NCI-H446 treated with DMSO at 0.1 percent for 48 hours (cell line): ENCODE measurements around the gene SERPINB6.
"Not testable (repeated sequence)": the region's sequence is repeated elsewhere in the genome, so short reads cannot be mapped to it uniquely, and the experiment has no call there.

Experiments
- DNase-seq: peaks from one replicate; lab custom pipeline; 2025; lab: John Stamatoyannopoulos, UW

The SERPINB6 gene

DNA sequence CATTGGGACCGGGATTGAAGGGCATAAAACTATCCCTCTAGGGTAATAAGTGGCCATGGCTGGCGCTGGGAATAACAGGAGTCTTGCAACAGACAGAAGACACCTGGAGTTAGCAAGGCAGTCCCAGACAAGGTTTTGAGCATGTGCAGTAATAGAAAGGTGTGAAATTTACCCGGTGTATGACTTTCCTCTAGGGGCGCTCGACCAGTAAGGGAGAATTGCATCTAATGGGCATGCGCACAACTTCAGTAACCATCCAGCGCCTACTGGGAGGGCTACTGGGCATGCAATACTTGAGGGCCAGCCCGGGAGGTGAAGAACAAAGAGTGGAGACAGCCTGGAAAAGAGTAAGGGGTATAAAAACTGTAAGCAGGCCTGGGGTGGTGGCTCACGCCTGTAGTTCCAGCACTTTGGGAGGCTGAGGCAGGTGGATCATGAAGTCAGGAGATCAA is 32.7 kb downstream of the SERPINB6 start:
- DNase-seq = no peak

DNA sequence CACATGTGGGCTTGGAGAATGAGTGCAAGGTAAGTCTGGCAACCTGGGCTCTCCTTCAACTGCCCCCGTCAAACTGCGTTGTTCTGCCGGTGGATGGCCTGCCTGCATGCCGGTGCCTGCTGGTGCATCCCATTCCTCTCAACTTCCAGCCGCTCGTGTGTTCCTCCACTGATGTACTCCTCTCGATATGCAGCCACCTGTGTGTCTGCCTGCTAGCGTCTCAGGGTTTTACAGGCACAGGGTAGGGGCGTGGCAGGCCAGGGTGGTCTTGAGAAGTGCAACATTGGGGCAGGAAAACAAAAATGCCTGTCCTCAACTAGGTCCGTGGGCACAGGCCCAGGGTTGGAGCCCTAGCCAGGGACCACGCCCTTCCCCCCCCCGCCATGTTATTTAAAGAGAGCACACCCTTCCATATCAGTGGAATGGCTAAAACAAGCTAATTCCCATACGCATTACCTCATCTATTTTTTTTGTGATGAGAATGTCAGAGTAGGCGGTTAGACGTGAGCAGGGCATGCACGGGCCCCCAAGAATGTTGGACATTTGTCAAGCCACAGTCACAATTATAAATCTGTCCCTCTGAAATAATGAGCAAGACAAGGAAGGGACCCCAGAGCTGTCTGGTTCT is 33.2 kb downstream of the SERPINB6 start:
- DNase-seq = no peak

DNA sequence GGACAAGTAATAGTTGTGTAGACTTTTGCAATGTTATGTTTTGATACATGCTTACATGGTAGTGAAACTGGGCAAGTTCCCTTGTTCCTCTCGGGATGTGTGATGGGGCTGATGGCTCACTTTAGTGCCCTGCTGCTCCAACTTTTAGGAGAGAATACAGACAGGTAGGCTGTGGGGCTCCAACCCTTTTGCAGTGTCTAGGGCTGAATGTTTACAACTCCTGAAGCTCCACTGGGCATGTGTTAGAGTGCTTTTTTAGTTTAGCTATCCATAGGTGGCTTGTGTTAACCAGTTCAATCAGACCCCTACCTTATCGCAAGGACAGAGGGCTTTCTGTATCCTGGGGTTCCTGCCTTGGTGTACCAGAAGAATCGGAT is 33.8 kb downstream of the SERPINB6 start:
- no peak for DNase-seq

DNA sequence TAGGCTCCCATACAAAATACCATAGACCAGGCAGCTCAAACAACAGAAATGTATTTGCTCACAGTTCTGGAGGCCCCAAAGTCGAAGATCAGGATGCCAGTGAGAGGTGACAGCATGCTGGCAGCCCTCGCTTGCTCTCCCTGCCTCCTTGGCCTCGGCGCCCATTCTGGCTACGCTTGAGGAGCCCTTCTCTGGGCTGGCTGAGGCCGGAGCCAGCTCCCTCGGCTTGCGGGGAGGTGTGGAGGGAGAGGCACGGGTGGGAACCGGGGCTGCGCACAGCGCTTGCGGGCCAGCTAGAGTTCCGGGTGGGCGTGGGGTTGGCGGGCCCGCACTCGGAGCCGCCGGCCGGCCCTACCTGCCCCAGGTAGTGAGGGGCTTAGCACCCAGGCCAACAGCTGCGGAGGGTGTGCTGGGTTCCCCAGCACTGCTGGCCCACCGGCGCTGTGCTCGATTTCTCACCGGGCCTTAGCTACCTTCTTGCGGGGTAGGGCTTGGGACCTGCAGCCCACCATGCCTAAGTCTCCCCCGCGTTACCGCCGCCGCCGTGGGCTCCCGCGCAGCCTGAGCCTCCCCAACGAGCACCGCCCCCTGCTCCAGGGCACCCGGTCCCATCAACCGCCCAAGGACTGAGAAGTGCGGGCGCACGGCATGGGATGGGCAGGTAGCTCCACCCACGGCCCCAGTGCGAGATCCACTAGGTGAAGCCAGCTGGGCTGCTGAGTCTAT is 35.6 kb downstream of the SERPINB6 start:
- no peak for DNase-seq

DNA sequence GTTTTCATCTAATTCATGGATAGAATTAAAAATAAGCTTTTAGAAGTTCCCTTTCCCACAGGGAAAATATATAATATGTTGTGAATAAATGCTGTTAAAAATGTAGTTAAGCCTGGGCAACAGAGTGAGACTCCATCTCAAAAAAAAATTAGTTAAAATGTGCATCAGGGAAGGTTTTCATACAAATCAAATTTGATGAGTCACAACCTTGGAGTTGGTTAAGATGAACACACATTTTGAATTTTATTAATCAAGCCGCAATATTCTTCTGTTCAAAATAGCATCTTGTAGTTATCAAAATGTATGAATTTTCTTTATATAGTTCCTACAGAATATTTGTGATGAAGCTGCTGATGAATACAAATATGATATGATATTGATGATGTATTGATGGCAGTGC is 37.3 kb downstream of the SERPINB6 start:
- DNase-seq = no peak

DNA sequence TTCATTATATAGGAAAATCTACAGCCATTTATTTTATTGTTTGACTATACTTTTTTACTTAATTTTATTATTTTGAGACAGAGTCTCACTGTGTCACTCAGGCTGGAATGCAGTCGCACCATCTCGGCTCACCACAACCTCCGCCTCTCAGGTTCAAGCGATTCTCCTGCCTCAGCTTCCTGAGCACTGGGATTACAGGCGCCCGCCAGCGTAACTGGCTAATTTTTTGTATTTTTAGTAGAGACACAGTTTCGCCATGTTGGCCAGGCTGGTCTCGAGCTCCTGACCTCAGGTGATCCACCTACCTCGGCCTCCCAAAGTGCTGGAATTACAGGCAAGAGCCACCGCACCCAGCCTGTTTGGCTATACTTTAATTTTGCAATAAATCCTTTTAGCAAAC is 38.5 kb downstream of the SERPINB6 start:
- not testable (repeated sequence) for DNase-seq

DNA sequence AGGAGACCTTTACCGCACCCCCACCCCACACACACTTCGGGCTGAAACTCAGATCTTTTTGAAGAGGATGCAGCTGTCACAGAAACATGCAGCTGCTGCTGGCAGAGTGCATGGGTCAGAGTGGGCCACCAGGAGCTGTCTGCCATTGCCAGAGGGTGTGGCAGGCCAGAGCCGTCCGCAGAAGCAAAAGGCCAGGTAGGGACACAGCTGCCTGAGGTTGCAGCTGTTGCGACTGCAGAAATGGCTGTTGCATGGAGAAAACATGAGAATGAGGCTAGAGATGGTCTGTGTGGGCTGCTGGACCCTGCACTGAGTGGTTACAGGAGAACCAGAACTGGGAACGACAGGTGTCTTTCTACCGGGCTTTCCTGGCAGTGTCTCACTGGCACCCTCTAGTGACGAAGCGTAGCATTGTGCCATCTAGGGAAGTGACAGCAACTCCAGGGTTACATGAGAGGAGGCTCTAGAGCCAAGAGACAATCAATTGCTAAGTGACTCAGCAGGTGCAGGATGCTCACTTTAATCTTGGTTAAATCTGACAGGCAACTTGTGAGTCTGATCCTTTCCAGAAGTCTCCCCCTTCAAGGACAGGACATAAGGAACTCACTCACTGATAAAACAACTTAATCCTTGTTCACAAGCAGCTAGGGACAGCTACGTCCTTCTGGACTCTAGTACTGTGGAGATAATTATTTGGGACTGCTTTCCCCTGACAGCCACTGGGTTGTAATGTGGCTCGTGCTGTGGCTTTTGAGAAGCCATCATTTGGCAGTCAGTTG is 39.2 kb downstream of the SERPINB6 start:
- no peak for DNase-seq

DNA sequence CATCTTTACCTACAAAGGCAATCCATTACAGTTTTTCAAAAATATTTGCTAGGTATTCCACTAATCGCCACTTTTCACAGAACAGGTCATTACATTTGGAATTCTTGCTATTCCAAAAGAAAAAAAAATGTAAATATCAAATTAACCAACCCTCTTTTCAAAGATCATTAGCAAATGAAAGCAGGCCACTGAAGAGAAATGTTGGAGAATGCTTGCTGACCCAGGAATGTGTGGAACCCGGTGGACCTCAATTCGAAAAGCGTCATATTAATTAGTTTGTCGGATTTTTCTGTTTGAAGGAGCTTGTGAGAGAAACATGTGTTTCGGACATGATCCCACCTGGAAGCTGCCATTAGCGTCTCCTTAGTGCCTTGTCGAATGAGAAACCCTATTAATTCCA is 40.3 kb downstream of the SERPINB6 start:
- DNase-seq = no peak

DNA sequence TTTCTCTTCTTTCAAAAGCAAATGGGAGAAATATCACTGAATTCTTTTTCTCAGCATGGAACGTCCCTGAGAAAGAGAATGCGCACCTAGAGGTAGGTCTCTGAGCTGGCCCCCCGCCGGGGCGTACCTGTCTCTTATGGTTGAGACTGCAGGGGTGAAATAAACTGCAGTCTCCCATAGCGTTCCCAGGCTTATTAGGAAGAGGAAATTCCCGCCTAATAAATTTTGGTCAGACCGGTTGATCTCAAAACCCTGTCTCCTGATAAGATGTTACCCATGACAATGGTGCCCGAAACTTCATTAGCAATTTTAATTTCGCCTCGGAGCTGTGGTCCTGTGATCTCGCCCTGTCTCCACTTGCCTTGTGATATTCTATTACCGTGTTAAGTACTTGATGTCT is 43.4 kb downstream of the SERPINB6 start:
- DNase-seq = not testable (repeated sequence)

DNA sequence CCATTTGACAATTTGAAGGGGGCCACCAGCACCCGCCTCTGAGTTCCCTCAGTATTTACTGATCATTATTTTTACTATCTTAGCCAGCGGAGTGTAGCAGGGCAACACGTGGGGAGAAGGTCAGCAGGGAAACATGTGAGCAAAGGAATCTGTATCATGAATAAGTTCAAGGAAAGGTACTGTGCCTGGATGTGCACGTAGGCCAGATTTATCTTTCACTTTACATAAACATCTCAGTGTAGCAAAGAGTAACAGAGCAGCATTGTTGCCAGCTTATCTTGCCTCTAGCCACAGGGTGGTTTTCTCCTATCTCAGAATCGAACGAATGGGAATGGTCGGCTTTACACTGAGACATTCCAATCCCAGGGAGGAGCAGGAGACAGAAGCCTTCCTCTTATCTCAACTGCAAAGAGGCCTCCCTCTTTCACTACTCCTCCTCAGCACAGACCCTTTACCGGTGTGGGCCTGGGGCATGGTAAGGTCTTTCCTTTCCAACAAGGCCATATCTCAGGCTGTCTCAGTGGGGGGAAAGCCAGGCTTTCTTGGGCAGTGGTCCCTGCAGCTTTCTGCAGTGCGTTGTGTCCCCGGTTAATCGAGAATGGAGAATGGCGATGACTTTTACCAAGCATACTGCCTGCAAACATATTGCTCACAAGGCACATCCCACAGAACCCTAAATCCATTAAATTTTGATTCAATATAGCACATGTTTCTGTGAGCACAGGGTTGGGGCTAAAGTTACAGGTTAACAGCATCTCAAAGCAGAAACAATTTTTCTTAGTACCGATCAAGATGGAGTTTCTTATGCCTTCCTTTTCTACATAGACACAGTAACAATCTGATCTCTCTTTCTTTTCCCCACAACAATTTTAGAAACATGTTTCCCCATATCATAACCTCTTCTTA is 45.3 kb downstream of the SERPINB6 start:
- not testable (repeated sequence) for DNase-seq

DNA sequence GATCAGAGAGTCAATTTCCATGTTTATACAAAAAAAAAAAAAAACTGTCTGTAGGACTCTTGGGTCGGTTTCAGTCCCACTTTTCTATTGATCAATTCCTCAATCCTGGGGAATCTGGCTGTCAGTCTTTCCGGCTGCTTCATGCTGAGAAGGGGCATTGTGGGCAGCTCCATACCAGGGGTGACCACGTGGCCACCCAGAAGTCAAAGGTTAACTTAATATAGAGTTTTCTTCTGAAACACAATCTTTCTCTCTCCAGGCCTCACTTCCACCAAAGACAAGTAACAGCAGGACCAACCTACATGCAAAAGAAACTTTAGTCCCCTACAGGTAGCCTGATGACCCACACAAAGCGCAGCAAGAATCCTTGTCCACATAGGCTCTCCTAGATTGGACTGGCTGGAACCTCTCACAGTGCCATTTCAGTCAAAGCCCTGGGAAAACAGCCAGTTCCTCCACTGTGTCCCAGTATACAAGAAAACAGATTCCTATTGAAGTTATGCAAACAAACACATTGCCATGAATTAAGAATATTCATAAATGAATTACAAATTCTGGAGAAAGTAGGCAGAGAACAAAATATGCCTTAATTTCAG is 49.7 kb downstream of the SERPINB6 start:
- no peak for DNase-seq

DNA sequence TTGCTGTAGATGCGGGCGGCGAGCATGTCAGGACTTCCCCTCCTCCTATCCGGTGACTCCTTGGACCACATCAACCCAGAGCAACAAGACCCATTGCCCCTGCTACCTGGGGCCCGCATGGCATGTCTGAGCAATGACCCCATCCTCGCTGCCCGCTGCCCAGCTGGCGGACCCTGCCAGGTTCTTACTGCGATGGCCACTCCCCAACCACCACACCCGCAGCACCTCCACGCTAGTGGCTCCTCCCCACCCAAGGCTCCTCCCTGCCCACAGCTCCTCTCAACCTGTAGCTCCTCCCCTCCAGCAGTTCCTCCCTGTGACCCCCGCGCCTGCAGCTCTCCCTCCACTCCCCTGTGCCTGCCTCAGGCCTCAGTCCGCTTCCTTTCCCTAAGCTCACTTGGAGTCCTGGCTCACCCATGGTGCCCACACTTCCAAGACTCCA is 50.7 kb downstream of the SERPINB6 start:
- DNase-seq = no peak

DNA sequence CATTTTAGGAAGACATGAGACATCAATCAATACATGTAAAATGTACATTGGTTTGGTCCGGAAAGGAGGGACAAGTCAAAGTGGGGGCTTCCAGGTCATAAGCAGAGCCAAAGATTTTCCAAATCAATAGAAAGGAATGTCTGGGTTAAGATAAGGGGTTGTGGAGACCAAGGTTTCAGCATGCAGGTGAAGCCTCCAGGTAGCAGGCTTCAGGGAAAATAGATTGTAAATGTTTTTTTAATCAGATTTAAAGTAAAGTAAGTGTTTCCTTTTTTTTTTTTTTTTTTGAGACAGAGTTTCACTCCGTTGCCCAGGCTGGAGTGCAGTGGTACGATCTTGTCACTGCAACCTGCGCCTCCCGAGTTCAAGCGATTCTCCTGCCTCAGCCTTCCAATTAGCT is 51.5 kb downstream of the SERPINB6 start:
- no peak for DNase-seq

DNA sequence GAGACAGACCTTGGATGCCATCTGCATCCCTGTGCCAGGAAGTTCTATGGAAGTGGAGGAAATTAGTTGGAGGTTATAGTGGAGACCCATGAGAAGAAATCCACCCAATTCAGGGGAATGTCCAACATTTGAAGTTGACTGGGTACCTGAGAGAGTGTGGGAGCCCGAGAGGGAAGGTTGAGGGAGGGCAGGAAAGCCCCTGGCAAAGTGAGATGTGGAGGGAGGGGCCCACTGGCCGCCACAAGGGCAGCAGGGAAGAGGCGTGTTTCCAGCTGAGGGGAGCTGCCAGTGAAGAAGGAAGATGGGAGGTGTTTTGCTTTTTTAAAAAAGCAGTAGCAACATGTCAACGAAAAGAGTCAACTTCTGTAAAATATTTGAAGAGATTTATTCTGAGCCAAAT is 52.0 kb downstream of the SERPINB6 start:
- no peak for DNase-seq

DNA sequence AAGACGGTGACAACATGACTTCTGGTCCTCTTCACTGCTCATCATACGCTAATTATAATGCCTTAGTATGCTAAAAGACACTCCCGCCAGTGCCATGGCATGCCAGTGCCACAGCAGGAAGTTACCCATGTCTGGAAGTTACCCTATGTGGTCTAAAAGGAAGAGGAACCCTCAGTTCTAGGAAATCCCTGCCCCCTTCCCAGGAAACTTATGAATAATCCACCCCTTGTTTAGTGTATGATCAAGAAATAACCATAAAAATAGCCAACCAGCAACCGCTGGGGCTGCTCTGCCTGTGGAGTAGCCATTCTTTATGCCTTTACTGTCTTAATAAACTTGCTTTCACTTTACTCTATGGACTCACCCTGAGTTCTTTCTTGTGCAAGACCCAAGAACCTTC is 52.4 kb downstream of the SERPINB6 start:
- DNase-seq = no peak

DNA sequence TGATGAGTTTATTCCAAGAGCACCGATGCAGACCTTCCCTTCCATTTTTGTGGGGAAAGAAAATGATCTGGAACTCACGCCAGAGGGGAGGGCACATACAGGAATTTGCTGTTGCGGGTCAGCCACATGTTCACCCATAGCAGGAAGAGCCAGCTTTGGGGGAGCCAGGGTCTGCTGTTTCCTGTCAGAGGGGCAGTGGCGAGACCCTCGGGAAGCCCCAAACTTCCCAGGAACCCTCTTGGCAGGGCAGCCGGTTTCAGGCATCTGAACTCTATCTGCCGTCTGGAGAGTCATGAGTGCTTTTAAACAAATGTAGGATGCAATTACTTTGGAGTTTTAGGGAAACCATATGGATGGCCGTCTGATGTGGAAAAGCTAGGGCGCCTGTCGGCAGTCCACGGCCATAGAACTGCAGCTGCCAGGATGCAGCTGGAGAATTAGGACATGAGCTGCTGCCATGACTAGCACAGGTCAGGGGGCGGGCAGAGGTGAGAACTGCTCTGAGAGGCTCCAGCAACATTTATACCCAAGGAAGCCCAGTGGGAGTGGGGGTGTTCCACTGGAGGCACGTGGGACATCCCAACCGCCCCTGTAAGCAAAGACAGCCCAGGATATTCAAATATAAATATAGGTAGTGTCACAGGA is 53.4 kb downstream of the SERPINB6 start:
- no peak for DNase-seq

DNA sequence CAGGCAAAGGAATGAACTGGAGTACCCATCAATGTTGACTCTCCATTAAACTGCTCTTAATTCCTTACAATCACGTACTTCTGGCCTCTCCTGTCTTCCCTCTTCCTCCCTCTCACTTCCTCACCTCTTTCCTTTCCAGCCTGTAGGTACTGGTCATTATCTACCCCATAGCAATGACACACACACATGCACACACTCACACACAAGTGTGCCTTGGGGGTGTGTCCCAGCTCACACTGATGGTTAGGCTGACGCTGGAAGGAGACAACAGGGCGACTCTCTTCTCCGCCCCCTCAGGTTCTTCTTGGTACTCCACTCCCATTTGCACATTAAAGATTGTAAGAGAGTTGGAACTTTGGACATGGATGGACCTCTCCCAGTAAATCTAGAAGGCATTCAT is 54.3 kb downstream of the SERPINB6 start:
- DNase-seq = no peak

DNA sequence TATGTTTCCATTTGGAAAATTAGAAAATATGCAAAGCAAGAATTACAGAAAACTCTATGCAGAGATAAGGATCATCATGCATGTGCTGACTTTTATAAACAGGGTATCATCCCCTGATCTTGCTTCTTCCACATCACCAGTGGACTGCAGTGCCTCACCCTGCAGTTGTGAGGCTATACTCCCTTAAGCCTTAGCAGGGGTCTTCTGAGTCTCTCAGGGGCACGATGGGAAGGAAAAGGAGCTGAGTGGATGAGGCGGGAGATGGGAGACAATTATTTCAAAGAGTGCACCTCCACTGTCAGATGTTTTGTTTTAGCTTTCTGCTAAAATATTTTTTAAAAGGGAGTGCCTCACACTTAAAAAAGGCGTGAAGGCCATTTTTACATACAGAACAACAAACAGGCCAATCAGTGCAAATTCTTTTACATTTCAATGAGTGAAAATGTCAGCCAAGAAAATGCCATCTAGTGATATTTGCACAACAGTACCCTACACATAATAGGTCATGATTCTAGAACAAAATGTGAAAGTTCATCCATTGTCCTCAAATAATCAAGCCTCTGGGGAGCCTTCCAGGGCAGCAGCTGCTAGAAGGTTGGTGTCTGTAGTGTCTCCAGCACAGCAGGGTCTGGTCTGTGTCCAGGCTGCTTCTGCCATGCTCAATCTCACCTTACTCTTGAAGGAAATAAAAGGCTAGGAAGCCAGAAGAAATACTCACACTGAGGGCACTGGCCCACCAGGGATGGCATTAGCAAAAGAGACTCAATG is 55.0 kb downstream of the SERPINB6 start:
- DNase-seq = no peak

DNA sequence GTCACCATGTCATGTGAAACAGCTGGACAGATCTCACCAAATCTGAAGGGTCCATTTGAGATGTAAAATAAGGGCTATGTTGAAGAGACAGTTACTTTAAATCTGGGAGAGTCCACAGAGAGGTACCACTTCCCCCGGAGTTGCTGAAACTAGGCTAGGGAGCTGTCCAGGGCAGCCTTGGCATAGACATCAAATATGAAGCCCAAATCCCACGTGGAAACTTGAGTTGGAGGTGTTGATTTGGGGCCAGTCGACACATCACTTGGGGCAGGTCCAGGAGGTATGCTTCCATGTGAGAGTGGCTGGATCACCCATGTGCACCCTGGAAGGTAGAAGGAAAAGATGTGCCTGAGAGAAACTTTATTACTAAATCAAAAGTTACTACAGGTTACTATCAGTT is 56.2 kb downstream of the SERPINB6 start:
- no peak for DNase-seq

DNA sequence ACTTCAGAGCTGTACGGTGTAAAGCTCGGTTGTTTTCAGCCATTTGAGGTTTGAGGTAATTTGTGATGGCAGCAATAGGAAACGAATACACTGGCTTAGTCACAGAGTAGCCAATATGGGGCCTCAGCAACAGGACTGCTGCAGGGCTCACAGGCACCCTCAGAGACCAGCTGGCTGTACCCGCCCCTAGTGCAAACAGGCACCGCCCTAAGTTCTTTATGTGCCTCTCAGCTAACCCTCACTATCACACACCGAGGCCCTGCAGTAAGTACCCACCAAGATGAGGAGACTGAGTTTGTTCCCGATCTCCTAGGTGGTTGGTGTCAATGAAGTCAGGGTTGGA is 57.1 kb downstream of the SERPINB6 start:
- no peak for DNase-seq
